Parathyroid adenoma (tissue), 2 donors: ENCODE results near the gene BCR.

ENCODE experiments used
- H2AFZ ChIP-seq: fragments of 300-600 bp; sonication (generic); one replicate; pipeline ENCODE4 v1.7.0; 2017; ENCODE audit warnings: antibody characterized with exemption, mild to moderate bottlenecking
- H3K27ac ChIP-seq: fragments of 300-600 bp; sonication (generic); one replicate; pipeline ENCODE4 v1.7.0; 2017
- H3K27me3 ChIP-seq: fragments of 300-600 bp; sonication (generic); one replicate; pipeline ENCODE4 v1.7.0; 2017; ENCODE audit warnings: low read length; ENCODE audit not compliant: control insufficient read depth, insufficient read depth
- H3K36me3 ChIP-seq: fragments of 300-600 bp; sonication (generic); one replicate; pipeline ENCODE4 v1.7.0; 2017; ENCODE audit warnings: low read length; ENCODE audit not compliant: control insufficient read depth, insufficient read depth
- H3K4me1 ChIP-seq: fragments of 300-600 bp; sonication (generic); one replicate; pipeline ENCODE4 v1.7.0; 2017; ENCODE audit warnings: control low read depth
- H3K4me2 ChIP-seq: fragments of 300-600 bp; sonication (generic); one replicate; pipeline ENCODE4 v1.7.0; 2017; ENCODE audit warnings: low read length
- H3K4me3 ChIP-seq: fragments of 300-600 bp; sonication (generic); one replicate; pipeline ENCODE4 v1.7.0; 2017; ENCODE audit warnings: low read depth, low read length
- H3K79me2 ChIP-seq: fragments of 300-600 bp; sonication (generic); one replicate; pipeline ENCODE4 v1.7.0; 2017; ENCODE audit warnings: control low read depth
- H3K9ac ChIP-seq: fragments of 300-600 bp; sonication (generic); one replicate; pipeline ENCODE4 v1.7.0; 2017; ENCODE audit warnings: mild to moderate bottlenecking
- H3K9me3 ChIP-seq: fragments of 300-600 bp; sonication (generic); one replicate; pipeline ENCODE4 v1.7.0; 2017; ENCODE audit warnings: low read length; ENCODE audit not compliant: control insufficient read depth
- CTCF ChIP-seq: fragments of 300-600 bp; sonication (generic); IDR thresholded peaks from one replicate; pipeline ENCODE4 v1.7.0; 2017; ENCODE audit warnings: antibody characterized with exemption, mild to moderate bottlenecking
- donor health status: primary hyperparathyroidism.

The BCR gene

GRCh38 chr22:23283591-23284503, 103.5 kb downstream of the BCR start:
- Histone ChIP-seq H3K4me1 (no peaks in the 10 kb centered on the region), H3K9me3 (no peaks in the 10 kb centered on the region), H3K4me2 (no peak overlapping the region), H2AFZ (no peak overlapping the region), H3K36me3 (no peaks in the 10 kb centered on the region), H3K79me2 (no peaks in the 10 kb centered on the region), H3K4me3 (no peak overlapping the region), H3K9ac (no peak overlapping the region), H3K27me3 (no peaks in the 10 kb centered on the region), H3K27ac (no peak overlapping the region)
- TF ChIP-seq CTCF = no peak

GRCh38 chr22:23284504-23285033, 104.3 kb downstream of the BCR start:
- Histone ChIP-seq H3K27me3 (no peaks in the 10 kb centered on the region), H3K36me3 (no peaks in the 10 kb centered on the region), H3K4me3 (no peak overlapping the region), H3K9ac (no peak overlapping the region), H3K4me1 (no peaks in the 10 kb centered on the region), H2AFZ (no peak overlapping the region), H3K79me2 (no peaks in the 10 kb centered on the region), H3K4me2 (no peak overlapping the region), H3K9me3 (no peaks in the 10 kb centered on the region), H3K27ac (no peak overlapping the region)
- TF ChIP-seq CTCF = no peak

GRCh38 chr22:23285236-23285635, 104.9 kb downstream of the BCR start:
- Histone ChIP-seq H3K9me3 (no peaks in the 10 kb centered on the region), H3K4me3 (no peak overlapping the region), H3K4me2 (no peak overlapping the region), H3K79me2 (no peaks in the 10 kb centered on the region), H2AFZ (no peak overlapping the region), H3K4me1 (no peaks in the 10 kb centered on the region), H3K27ac (no peak overlapping the region), H3K9ac (no peak overlapping the region), H3K27me3 (no peaks in the 10 kb centered on the region), H3K36me3 (no peaks in the 10 kb centered on the region)
- no peak for TF ChIP-seq CTCF

- Histone ChIP-seq H3K4me1 (no peaks in the 10 kb centered on the region), H3K4me3 (no peak overlapping the region), H3K79me2 (no peaks in the 10 kb centered on the region), H3K27ac (no peak overlapping the region), H3K27me3 (no peaks in the 10 kb centered on the region), H3K9ac (no peak overlapping the region), H3K36me3 (no peaks in the 10 kb centered on the region), H3K4me2 (no peak overlapping the region), H3K9me3 (no peaks in the 10 kb centered on the region), H2AFZ (no peak overlapping the region)
- TF ChIP-seq CTCF = no peak
Observed at GRCh38 chr22:23285734-23286133, 105.4 kb downstream of the BCR start.
